ENCODE measurements around the gene RIOK2. TPM values are rescaled to one million over a fixed set of nuclear protein-coding genes. Genes with fewer than 3 reads are reported as not detected.

Gene RIOK2
- 57.8 and 82.9 TPM in 2 replicates for polyA plus RNA-seq

GRCh38 chr5:97183100-97183929 lies at the start of gene RIOK2:
Gene RIOK2 (minus strand): TSS chr5:97183247. CDS start chr5:97183191, 56 bp downstream.

GRCh38 chr5:97142521-97143254 lies 40.4 kb downstream of the RIOK2 start, which contains the start of gene LIX1:
Gene LIX1 (minus strand): TSS chr5:97142611. CDS start chr5:97142576, 35 bp downstream.

Other genes starting within 250 kb of the RIOK2 start
- 16.1 and 16.8 TPM in 2 replicates for gene LNPEP, start 247.2 kb downstream of the RIOK2 start, polyA plus RNA-seq
- gene LIX1, start 40.6 kb downstream of the RIOK2 start, polyA plus RNA-seq: 5.0 and 5.4 TPM in 2 replicates